Rectal smooth muscle tissue (tissue), 1 donor: ENCODE measurements around the gene ZNF785.
"Not testable (repeated sequence)": the region's sequence is repeated elsewhere in the genome, so short reads cannot be mapped to it uniquely, and the experiment has no call there.

Source experiments
- H3K27ac ChIP-seq: one replicate; pipeline ENCODE4 v1.7.0; 2013; ENCODE audit warnings: low read depth, low read length, inconsistent platforms
- H3K27me3 ChIP-seq: one replicate; pipeline ENCODE4 v1.7.0; 2013; ENCODE audit warnings: low read length; ENCODE audit not compliant: control insufficient read depth, insufficient read depth
- H3K36me3 ChIP-seq: one replicate; pipeline ENCODE4 v1.7.0; 2013; ENCODE audit warnings: low read length; ENCODE audit not compliant: control insufficient read depth, insufficient read depth
- H3K4me1 ChIP-seq: one replicate; pipeline ENCODE4 v1.7.0; 2013; ENCODE audit warnings: low read length; ENCODE audit not compliant: control insufficient read depth, insufficient read depth
- H3K4me3 ChIP-seq: one replicate; pipeline ENCODE4 v1.7.0; 2013; ENCODE audit warnings: low read length
- H3K9ac ChIP-seq: one replicate; pipeline ENCODE4 v1.7.0; 2013; ENCODE audit warnings: low read length

Gene ZNF785

GRCh38 chr16:30585400-30586191 lies at the start of gene ZNF785:
Gene ZNF785 (minus strand): TSS chr16:30585697. CDS start chr16:30585611, 86 bp downstream.
- H3K9ac ChIP-seq: peak within 1 kb of the TSS; percentile 84
- peaks cover 4% of the 10 kb centered on the region for H3K36me3 ChIP-seq
- peak within 1 kb of the TSS; percentile 94 for H3K4me3 ChIP-seq

GRCh38 chr16:30633526-30633925 lies 48.0 kb upstream of the ZNF785 start:
- Histone ChIP-seq H3K4me1 (no peaks in the 10 kb centered on the region), H3K9ac (no peak overlapping the region), H3K27me3 (no peaks in the 10 kb centered on the region), H3K4me3 (peak overlapping the region; percentile 72), H3K27ac (peak overlapping the region; percentile 98), H3K36me3 (no peaks in the 10 kb centered on the region)

More at GRCh38 chr16:30585400-30586191, at the start of gene ZNF785:
- Histone ChIP-seq H3K4me1 (peaks cover 4% of the 10 kb centered on the region), H3K27ac (peak within 1 kb of the TSS; percentile 84), H3K27me3 (no peaks in the 10 kb centered on the region)

- not testable (repeated sequence) for H3K27ac ChIP-seq, H3K36me3 ChIP-seq
Measured at GRCh38 chr16:30632454-30632853, 47.0 kb upstream of the ZNF785 start.

GRCh38 chr16:30628628-30629540 lies 43.4 kb upstream of the ZNF785 start:
- Histone ChIP-seq H3K9ac (no peak overlapping the region), H3K27me3 (no peaks in the 10 kb centered on the region), H3K4me3 (peak overlapping the region; percentile 55), H3K27ac (no peak overlapping the region), H3K4me1 (no peaks in the 10 kb centered on the region), H3K36me3 (no peaks in the 10 kb centered on the region)

More at GRCh38 chr16:30632454-30632853, 47.0 kb upstream of the ZNF785 start:
- not testable (repeated sequence) for H3K4me3 ChIP-seq, H3K9ac ChIP-seq, H3K4me1 ChIP-seq, H3K27me3 ChIP-seq

GRCh38 chr16:30626236-30626635 lies 40.7 kb upstream of the ZNF785 start:
- Histone ChIP-seq H3K27ac (no peak overlapping the region), H3K4me3 (no peak overlapping the region), H3K9ac (no peak overlapping the region), H3K27me3 (no peaks in the 10 kb centered on the region), H3K4me1 (no peaks in the 10 kb centered on the region), H3K36me3 (no peaks in the 10 kb centered on the region)

GRCh38 chr16:30623536-30624283 lies 38.2 kb upstream of the ZNF785 start:
- Histone ChIP-seq H3K27ac (no peak overlapping the region), H3K4me3 (no peak overlapping the region), H3K36me3 (no peaks in the 10 kb centered on the region), H3K27me3 (no peaks in the 10 kb centered on the region), H3K9ac (no peak overlapping the region), H3K4me1 (no peaks in the 10 kb centered on the region)

GRCh38 chr16:30622455-30623032 lies 37.0 kb upstream of the ZNF785 start:
- no peak overlapping the region for H3K4me3 ChIP-seq
- no peak overlapping the region for H3K9ac ChIP-seq
- H3K36me3 ChIP-seq: no peaks in the 10 kb centered on the region
- H3K4me1 ChIP-seq: no peaks in the 10 kb centered on the region
- no peaks in the 10 kb centered on the region for H3K27me3 ChIP-seq
- no peak overlapping the region for H3K27ac ChIP-seq

- H3K4me3 ChIP-seq: no peak overlapping the region
- H3K27ac ChIP-seq: no peak overlapping the region
- no peaks in the 10 kb centered on the region for H3K36me3 ChIP-seq
- no peak overlapping the region for H3K9ac ChIP-seq
- H3K4me1 ChIP-seq: no peaks in the 10 kb centered on the region
- H3K27me3 ChIP-seq: no peaks in the 10 kb centered on the region
Measured at GRCh38 chr16:30621765-30622164, 36.3 kb upstream of the ZNF785 start.

GRCh38 chr16:30620169-30620568 lies 34.7 kb upstream of the ZNF785 start:
- H3K4me1 ChIP-seq: no peaks in the 10 kb centered on the region

GRCh38 chr16:30619638-30620037 lies 34.1 kb upstream of the ZNF785 start:
- Histone ChIP-seq H3K9ac (no peak overlapping the region), H3K27me3 (no peaks in the 10 kb centered on the region), H3K4me3 (no peak overlapping the region), H3K4me1 (no peaks in the 10 kb centered on the region), H3K27ac (no peak overlapping the region), H3K36me3 (no peaks in the 10 kb centered on the region)

More at GRCh38 chr16:30620169-30620568, 34.7 kb upstream of the ZNF785 start:
- Histone ChIP-seq H3K27ac (no peak overlapping the region), H3K9ac (no peak overlapping the region), H3K27me3 (no peaks in the 10 kb centered on the region), H3K36me3 (no peaks in the 10 kb centered on the region), H3K4me3 (no peak overlapping the region)

GRCh38 chr16:30619202-30619601 lies 33.7 kb upstream of the ZNF785 start:
- no peaks in the 10 kb centered on the region for H3K36me3 ChIP-seq
- no peak overlapping the region for H3K27ac ChIP-seq
- H3K9ac ChIP-seq: no peak overlapping the region
- no peaks in the 10 kb centered on the region for H3K4me1 ChIP-seq
- H3K27me3 ChIP-seq: no peaks in the 10 kb centered on the region
- H3K4me3 ChIP-seq: no peak overlapping the region
